Stimulated activated CD8-positive, alpha-beta memory T cell treated with anti-CD3 and anti-CD28 coated beads, Interleukin-12 subunit alpha, Interleukin-12 subunit beta, amount 100 ng/mL, for 1 hour (primary cell): ENCODE data around the gene CFAP221.

Source experiments
- DNase-seq: peaks from one replicate; pipeline ENCODE4 v3.0.0-alpha.2; 2020; ENCODE audit warnings: low read depth

The CFAP221 gene

GRCh38 chr2:119536707-119537106 lies 7.5 kb upstream of the CFAP221 start:
- no peak for DNase-seq

- DNase-seq: no peak
Measured at GRCh38 chr2:119537792-119538191, 6.5 kb upstream of the CFAP221 start.

- no peak for DNase-seq
Measured at GRCh38 chr2:119541476-119541875, 2.8 kb upstream of the CFAP221 start.

- no peak for DNase-seq
Measured at GRCh38 chr2:119544939-119545475, 758 bp downstream of the CFAP221 start.

- no peak for DNase-seq
Measured at GRCh38 chr2:119545754-119546446, 1.7 kb downstream of the CFAP221 start.

GRCh38 chr2:119546447-119546767 lies 2.2 kb downstream of the CFAP221 start:
- DNase-seq: no peak

GRCh38 chr2:119548516-119549120 lies 4.4 kb downstream of the CFAP221 start:
- DNase-seq: no peak

- no peak for DNase-seq
Measured at GRCh38 chr2:119549241-119549640, 5.0 kb downstream of the CFAP221 start.

GRCh38 chr2:119550346-119550745 lies 6.1 kb downstream of the CFAP221 start:
- no peak for DNase-seq

- no peak for DNase-seq
Measured at GRCh38 chr2:119550856-119551255, 6.6 kb downstream of the CFAP221 start.

- DNase-seq: no peak
Measured at GRCh38 chr2:119552902-119553301, 8.7 kb downstream of the CFAP221 start.

- DNase-seq: no peak
Measured at GRCh38 chr2:119553687-119554344, 9.6 kb downstream of the CFAP221 start.

- no peak for DNase-seq
Measured at GRCh38 chr2:119565481-119565880, 21.2 kb downstream of the CFAP221 start.

GRCh38 chr2:119567292-119567691 lies 23.0 kb downstream of the CFAP221 start:
- DNase-seq: no peak

- no peak for DNase-seq
Measured at GRCh38 chr2:119574108-119574815, 30.0 kb downstream of the CFAP221 start.

GRCh38 chr2:119574864-119575263 lies 30.6 kb downstream of the CFAP221 start:
- DNase-seq: no peak

GRCh38 chr2:119575439-119575838 lies 31.2 kb downstream of the CFAP221 start:
- no peak for DNase-seq

- no peak for DNase-seq
Measured at GRCh38 chr2:119579424-119580295, 35.4 kb downstream of the CFAP221 start.

- no peak for DNase-seq
Measured at GRCh38 chr2:119580550-119581072, 36.4 kb downstream of the CFAP221 start.

- no peak for DNase-seq
Measured at GRCh38 chr2:119583291-119583690, 39.0 kb downstream of the CFAP221 start.

GRCh38 chr2:119584469-119584868 lies 40.2 kb downstream of the CFAP221 start:
- DNase-seq: no peak
